Ishikawa (cell line): Measurements from ENCODE around the gene ISLR.

Source experiments
- CEBPB ChIP-seq: IDR thresholded peaks from 2 replicates; pipeline ENCODE4 v1.6.1; 2012
- CREB1 ChIP-seq: IDR thresholded peaks from 2 replicates; pipeline ENCODE4 v1.6.1; 2012; ENCODE audit warnings: low read depth
- EGR1 ChIP-seq: IDR thresholded peaks from 2 replicates; pipeline ENCODE4 v1.6.1; 2012
- EP300 ChIP-seq: IDR thresholded peaks from 2 replicates; pipeline ENCODE4 v1.6.1; 2012; ENCODE audit warnings: borderline replicate concordance
- FOXM1 ChIP-seq: IDR thresholded peaks from 2 replicates; pipeline ENCODE4 v1.6.1; 2012; ENCODE audit warnings: low read depth, borderline replicate concordance
- NFIC ChIP-seq: IDR thresholded peaks from 2 replicates; pipeline ENCODE4 v1.6.1; 2012
- RAD21 ChIP-seq: IDR thresholded peaks from 2 replicates; pipeline ENCODE4 v1.6.1; 2012; ENCODE audit warnings: low read depth
- REST ChIP-seq: IDR thresholded peaks from 2 replicates; pipeline ENCODE4 v1.6.1; 2012; ENCODE audit warnings: low read depth, mild to moderate bottlenecking
- TAF1 ChIP-seq: IDR thresholded peaks from 2 replicates; pipeline ENCODE4 v1.6.1; 2012; ENCODE audit warnings: low read depth, mild to moderate bottlenecking
- TCF12 ChIP-seq: IDR thresholded peaks from 2 replicates; pipeline ENCODE4 v1.6.1; 2012; ENCODE audit warnings: low read depth
- TEAD4 ChIP-seq: IDR thresholded peaks from 2 replicates; pipeline ENCODE4 v1.6.1; 2012
- USF1 ChIP-seq: IDR thresholded peaks from 2 replicates; pipeline ENCODE4 v1.6.1; 2012
- YY1 ChIP-seq: IDR thresholded peaks from 2 replicates; pipeline ENCODE4 v1.6.1; 2012; ENCODE audit warnings: low read depth
- ZBTB7A ChIP-seq: IDR thresholded peaks from 2 replicates; pipeline ENCODE4 v1.6.1; 2012; ENCODE audit warnings: low read depth
- TF ChIP-seq, protein P1 (sequence below): IDR thresholded peaks from 2 replicates; pipeline ENCODE4 v1.6.1; 2012

Gene ISLR

DNA sequence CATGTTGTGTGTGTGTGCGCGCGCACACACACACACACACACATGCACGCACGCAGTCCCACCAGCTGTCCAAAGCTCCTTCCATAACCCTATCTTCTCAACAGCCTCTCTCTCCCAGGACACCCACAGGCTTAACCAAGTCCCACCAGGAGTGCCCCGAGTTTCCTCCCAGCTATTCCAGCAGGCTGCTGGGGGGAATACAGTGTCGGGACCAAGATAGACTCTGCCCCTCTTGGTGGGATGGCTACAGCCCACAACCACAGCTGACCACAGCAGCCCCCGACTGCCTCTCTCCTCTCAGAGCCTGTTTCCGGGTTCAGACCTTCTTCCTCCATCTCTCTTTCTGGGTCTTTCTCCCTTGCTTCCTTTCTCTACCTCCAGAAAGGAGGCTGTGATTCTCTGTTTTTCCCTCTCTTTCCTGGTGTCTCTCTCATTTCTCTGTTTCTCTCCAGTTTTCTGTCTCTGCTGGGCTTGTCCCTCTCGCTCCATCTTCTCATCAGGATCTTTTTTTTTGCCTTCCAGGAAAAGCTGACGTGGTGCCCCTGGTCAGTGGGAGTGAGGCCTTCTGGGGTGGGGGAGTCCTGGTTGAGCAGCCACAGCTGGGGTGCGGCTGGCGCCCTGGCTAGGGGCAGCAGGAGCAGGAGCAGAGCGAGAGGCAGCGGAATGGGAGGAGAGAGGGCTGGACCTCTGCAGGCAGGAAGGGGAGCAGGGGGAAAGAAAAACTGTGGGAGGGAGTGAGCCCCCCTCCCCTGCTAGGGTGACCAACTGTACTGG, 3.3 kb upstream of the ISLR start:
- no peak for TF ChIP-seq RAD21
- TF ChIP-seq CEBPB, result no peak
- TF ChIP-seq NFIC, result no peak
- no peak for TF ChIP-seq ZBTB7A
- TF ChIP-seq EP300, result no peak
- no peak for TF ChIP-seq TEAD4
- no peak for TF ChIP-seq USF1
- TF ChIP-seq EGR1, result no peak
- TF ChIP-seq, protein P1, sequence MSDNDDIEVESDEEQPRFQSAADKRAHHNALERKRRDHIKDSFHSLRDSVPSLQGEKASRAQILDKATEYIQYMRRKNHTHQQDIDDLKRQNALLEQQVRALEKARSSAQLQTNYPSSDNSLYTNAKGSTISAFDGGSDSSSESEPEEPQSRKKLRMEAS, result no peak
- no peak for TF ChIP-seq TAF1
- no peak for TF ChIP-seq CREB1
- no peak for TF ChIP-seq FOXM1
- TF ChIP-seq YY1, result no peak

DNA sequence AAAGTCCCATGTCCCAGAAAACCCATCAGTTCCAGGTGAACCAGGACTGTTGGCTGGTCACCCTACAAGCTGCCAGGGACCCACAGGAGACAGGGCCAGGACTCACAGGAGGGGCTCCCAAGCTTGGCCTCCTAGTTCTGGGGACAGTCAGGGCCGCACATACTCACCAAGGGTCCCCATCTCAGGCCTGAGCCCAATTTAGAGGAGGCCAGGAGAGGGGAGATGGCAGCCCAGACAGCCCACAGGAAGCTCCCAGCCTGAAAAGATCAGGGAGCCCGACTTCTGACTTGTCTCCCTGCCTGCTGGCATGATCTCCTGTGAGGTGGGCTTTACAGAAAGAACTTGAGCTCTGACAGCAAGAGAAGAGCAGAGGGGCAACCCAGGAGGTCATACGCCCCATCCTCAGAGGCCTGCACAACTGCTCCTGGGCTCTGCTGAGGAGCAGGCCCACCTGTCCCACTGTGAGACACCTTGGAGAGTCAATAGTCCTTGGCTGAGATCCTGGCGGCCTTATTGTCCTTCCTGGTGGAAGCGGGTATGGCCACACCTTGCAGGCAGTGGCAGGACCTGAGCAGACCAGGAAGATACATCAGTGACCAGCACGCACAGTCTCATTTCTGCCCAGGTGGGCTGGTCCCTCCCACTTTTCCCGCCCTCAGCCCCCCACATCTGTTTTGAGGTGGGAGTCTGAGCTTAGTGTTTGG, 2.5 kb upstream of the ISLR start:
- TF ChIP-seq YY1, result no peak
- no peak for TF ChIP-seq RAD21
- TF ChIP-seq NFIC, result peak; percentile 15; the same call in 1 of the 2 replicates
- no peak for TF ChIP-seq EP300
- no peak for TF ChIP-seq ZBTB7A
- no peak for TF ChIP-seq REST
- no peak for TF ChIP-seq TAF1

- TF ChIP-seq FOXM1 (no peak), CREB1 (no peak), RAD21 (no peak), NFIC (no peak), EGR1 (no peak), TAF1 (no peak), TCF12 (no peak), ZBTB7A (no peak), USF1 (no peak), TEAD4 (no peak), YY1 (no peak), REST (no peak), EP300 (no peak), CEBPB (no peak)
- TF ChIP-seq, protein P1, result no peak
Observed at GRCh38 chr15:74171965-74172541, 1.5 kb upstream of the ISLR start.

- no peak for TF ChIP-seq NFIC
- no peak for TF ChIP-seq EGR1
- no peak for TF ChIP-seq TCF12
- TF ChIP-seq REST, result no peak
Observed at GRCh38 chr15:74172701-74173379, 670 bp upstream of the ISLR start.
